ENCODE data around the gene PBX3. TPM values are rescaled to one million over a fixed set of nuclear protein-coding genes. Genes with fewer than 3 reads are reported as not detected.
"Not testable (repeated sequence)": the region's sequence is repeated elsewhere in the genome, so short reads cannot be mapped to it uniquely, and the experiment has no call there.

The PBX3 gene
- polyA plus RNA-seq, 4 donors = 2.5 to 14.4 (median 6.4) TPM

GRCh38 chr9:125771037-125771436 lies 23.9 kb downstream of the PBX3 start:
- no peaks in the 10 kb centered on the region for H3K4me1 ChIP-seq (ENCODE audit: control insufficient read depth in 3 of 3, insufficient read depth in 2 of 3, low read depth in 1 of 3, low read length in 2 of 3)
- FAIRE-seq (no peak), DNase-seq (no peak)
- no peaks in the 10 kb centered on the region for H3K27me3 ChIP-seq (ENCODE audit: control insufficient read depth in 3 of 3, insufficient read depth in 3 of 3, low read length in 3 of 3)
- H3K36me3 ChIP-seq (ENCODE audit: control insufficient read depth in 3 of 3, insufficient read depth in 2 of 3, low read depth in 1 of 3, low read length in 3 of 3) = no peaks in the 10 kb centered on the region
- no peak overlapping the region for H3K27ac ChIP-seq (ENCODE audit: low read depth in 1 of 3, low read length in 2 of 3)
- peaks cover 0 to 3% of the 10 kb centered on the region in 2 donors for H3K9me3 ChIP-seq (ENCODE audit: control insufficient read depth in 2 of 2, insufficient read depth in 1 of 2, low read depth in 1 of 2, low read length in 1 of 2)
- H3K4me3 ChIP-seq (ENCODE audit: low read depth in 1 of 3, low read length in 3 of 3) = no peak overlapping the region

- FAIRE-seq = no peak
- 63 to 74% (median 73%) methylated on average over 2 of the region's 2 CpGs for WGBS, 3 donors
- Histone ChIP-seq H3K9me3 (ENCODE audit: control insufficient read depth in 2 of 2, insufficient read depth in 1 of 2, low read depth in 1 of 2, low read length in 1 of 2) (peaks cover 0 to 3% of the 10 kb centered on the region in 2 donors), H3K4me3 (ENCODE audit: low read depth in 1 of 3, low read length in 3 of 3) (no peak overlapping the region), H3K4me1 (ENCODE audit: control insufficient read depth in 3 of 3, insufficient read depth in 2 of 3, low read depth in 1 of 3, low read length in 2 of 3) (no peaks in the 10 kb centered on the region), H3K27ac (ENCODE audit: low read depth in 1 of 3, low read length in 2 of 3) (no peak overlapping the region), H3K27me3 (ENCODE audit: control insufficient read depth in 3 of 3, insufficient read depth in 3 of 3, low read length in 3 of 3) (no peaks in the 10 kb centered on the region), H3K36me3 (ENCODE audit: control insufficient read depth in 3 of 3, insufficient read depth in 2 of 3, low read depth in 1 of 3, low read length in 3 of 3) (no peaks in the 10 kb centered on the region)
- DNase-seq = no peak
These were observed 25.6 kb downstream of the PBX3 start for GRCh38 chr9:125772740-125773139.

- WGBS, 3 donors = 83 to 95% (median 92%) methylated on average over 4 of the region's 4 CpGs
These were observed 26.9 kb downstream of the PBX3 start for GRCh38 chr9:125774106-125774505.

GRCh38 chr9:125776789-125777188 lies 29.6 kb downstream of the PBX3 start:
- not testable (repeated sequence) for H3K4me3 ChIP-seq (ENCODE audit: low read depth in 1 of 3, low read length in 3 of 3); H3K27ac ChIP-seq (ENCODE audit: low read depth in 1 of 3, low read length in 2 of 3); DNase-seq; H3K36me3 ChIP-seq (ENCODE audit: control insufficient read depth in 3 of 3, insufficient read depth in 2 of 3, low read depth in 1 of 3, low read length in 3 of 3); H3K9me3 ChIP-seq (ENCODE audit: control insufficient read depth in 2 of 2, insufficient read depth in 1 of 2, low read depth in 1 of 2, low read length in 1 of 2); H3K4me1 ChIP-seq (ENCODE audit: control insufficient read depth in 3 of 3, insufficient read depth in 2 of 3, low read depth in 1 of 3, low read length in 2 of 3); H3K27me3 ChIP-seq (ENCODE audit: control insufficient read depth in 3 of 3, insufficient read depth in 3 of 3, low read length in 3 of 3); FAIRE-seq
- WGBS, 3 donors = 86 to 97% (median 95%) methylated on average over 4 of the region's 4 CpGs

More at GRCh38 chr9:125774106-125774505, 26.9 kb downstream of the PBX3 start:
- peaks cover 0 to 3% of the 10 kb centered on the region in 2 donors for H3K9me3 ChIP-seq (ENCODE audit: control insufficient read depth in 2 of 2, insufficient read depth in 1 of 2, low read depth in 1 of 2, low read length in 1 of 2)
- H3K27me3 ChIP-seq (ENCODE audit: control insufficient read depth in 3 of 3, insufficient read depth in 3 of 3, low read length in 3 of 3) = no peaks in the 10 kb centered on the region
- no peaks in the 10 kb centered on the region for H3K36me3 ChIP-seq (ENCODE audit: control insufficient read depth in 3 of 3, insufficient read depth in 2 of 3, low read depth in 1 of 3, low read length in 3 of 3)
- DNase-seq (no peak), FAIRE-seq (no peak)
- H3K4me3 ChIP-seq (ENCODE audit: low read depth in 1 of 3, low read length in 3 of 3) = no peak overlapping the region
- H3K27ac ChIP-seq (ENCODE audit: low read depth in 1 of 3, low read length in 2 of 3) = no peak overlapping the region
- H3K4me1 ChIP-seq (ENCODE audit: control insufficient read depth in 3 of 3, insufficient read depth in 2 of 3, low read depth in 1 of 3, low read length in 2 of 3) = no peaks in the 10 kb centered on the region

- not testable (repeated sequence) for FAIRE-seq
- 66 to 76% (median 71%) methylated on average over 5 of the region's 6 CpGs for WGBS, 3 donors
These were observed 31.5 kb downstream of the PBX3 start for GRCh38 chr9:125778538-125779219.

GRCh38 chr9:125779220-125779565 lies 32.0 kb downstream of the PBX3 start:
- not testable (repeated sequence) for H3K27ac ChIP-seq (ENCODE audit: low read depth in 1 of 3, low read length in 2 of 3); H3K4me1 ChIP-seq (ENCODE audit: control insufficient read depth in 3 of 3, insufficient read depth in 2 of 3, low read depth in 1 of 3, low read length in 2 of 3); H3K9me3 ChIP-seq (ENCODE audit: control insufficient read depth in 2 of 2, insufficient read depth in 1 of 2, low read depth in 1 of 2, low read length in 1 of 2); H3K36me3 ChIP-seq (ENCODE audit: control insufficient read depth in 3 of 3, insufficient read depth in 2 of 3, low read depth in 1 of 3, low read length in 3 of 3); DNase-seq; H3K4me3 ChIP-seq (ENCODE audit: low read depth in 1 of 3, low read length in 3 of 3); FAIRE-seq; H3K27me3 ChIP-seq (ENCODE audit: control insufficient read depth in 3 of 3, insufficient read depth in 3 of 3, low read length in 3 of 3)
- 80% methylated on average over 1 of the region's 5 CpGs; no CpG with 5 or more reads in 2 of the 3 donors for WGBS, 3 donors

More at GRCh38 chr9:125778538-125779219, 31.5 kb downstream of the PBX3 start:
- H3K4me1 ChIP-seq (ENCODE audit: control insufficient read depth in 3 of 3, insufficient read depth in 2 of 3, low read depth in 1 of 3, low read length in 2 of 3); H3K27me3 ChIP-seq (ENCODE audit: control insufficient read depth in 3 of 3, insufficient read depth in 3 of 3, low read length in 3 of 3); H3K36me3 ChIP-seq (ENCODE audit: control insufficient read depth in 3 of 3, insufficient read depth in 2 of 3, low read depth in 1 of 3, low read length in 3 of 3); H3K4me3 ChIP-seq (ENCODE audit: low read depth in 1 of 3, low read length in 3 of 3); H3K27ac ChIP-seq (ENCODE audit: low read depth in 1 of 3, low read length in 2 of 3); DNase-seq; H3K9me3 ChIP-seq (ENCODE audit: control insufficient read depth in 2 of 2, insufficient read depth in 1 of 2, low read depth in 1 of 2, low read length in 1 of 2): not testable (repeated sequence)

GRCh38 chr9:125782718-125783117 lies 35.5 kb downstream of the PBX3 start:
- H3K9me3 ChIP-seq (ENCODE audit: control insufficient read depth in 2 of 2, insufficient read depth in 1 of 2, low read depth in 1 of 2, low read length in 1 of 2) = no peaks in the 10 kb centered on the region
- no peaks in the 10 kb centered on the region for H3K27me3 ChIP-seq (ENCODE audit: control insufficient read depth in 3 of 3, insufficient read depth in 3 of 3, low read length in 3 of 3)
- H3K36me3 ChIP-seq (ENCODE audit: control insufficient read depth in 3 of 3, insufficient read depth in 2 of 3, low read depth in 1 of 3, low read length in 3 of 3) = no peaks in the 10 kb centered on the region
- FAIRE-seq = no peak
- WGBS, 3 donors = 96 to 99% (median 98%) methylated on average over 2 of the region's 2 CpGs
- H3K4me1 ChIP-seq (ENCODE audit: control insufficient read depth in 3 of 3, insufficient read depth in 2 of 3, low read depth in 1 of 3, low read length in 2 of 3) = peaks cover 0 to 4% (median 0%) of the 10 kb centered on the region in 3 donors
- H3K4me3 ChIP-seq (ENCODE audit: low read depth in 1 of 3, low read length in 3 of 3) = no peak overlapping the region
- no peak overlapping the region for H3K27ac ChIP-seq (ENCODE audit: low read depth in 1 of 3, low read length in 2 of 3)
- no peak for DNase-seq

- Histone ChIP-seq H3K4me1 (ENCODE audit: control insufficient read depth in 3 of 3, insufficient read depth in 2 of 3, low read depth in 1 of 3, low read length in 2 of 3) (peaks cover 0 to 4% (median 0%) of the 10 kb centered on the region in 3 donors), H3K4me3 (ENCODE audit: low read depth in 1 of 3, low read length in 3 of 3) (no peak overlapping the region), H3K36me3 (ENCODE audit: control insufficient read depth in 3 of 3, insufficient read depth in 2 of 3, low read depth in 1 of 3, low read length in 3 of 3) (no peaks in the 10 kb centered on the region), H3K27me3 (ENCODE audit: control insufficient read depth in 3 of 3, insufficient read depth in 3 of 3, low read length in 3 of 3) (no peaks in the 10 kb centered on the region), H3K27ac (ENCODE audit: low read depth in 1 of 3, low read length in 2 of 3) (no peak overlapping the region), H3K9me3 (ENCODE audit: control insufficient read depth in 2 of 2, insufficient read depth in 1 of 2, low read depth in 1 of 2, low read length in 1 of 2) (no peaks in the 10 kb centered on the region)
- 82 to 89% (median 88%) methylated on average over 6 of the region's 6 CpGs for WGBS, 3 donors
- DNase-seq = no peak
- FAIRE-seq = no peak
These were observed 37.3 kb downstream of the PBX3 start for GRCh38 chr9:125784286-125785049.

Data from small intestine (tissue), 7 donors.